ENCODE measurements around the gene GALNT7. TPM values are rescaled to one million over a fixed set of nuclear protein-coding genes. Genes with fewer than 3 reads are reported as not detected.

Gene GALNT7
- polyA plus RNA-seq, 1 of the 3 experiments (the other 2 are of a cell fraction): 14.8 TPM

DNA sequence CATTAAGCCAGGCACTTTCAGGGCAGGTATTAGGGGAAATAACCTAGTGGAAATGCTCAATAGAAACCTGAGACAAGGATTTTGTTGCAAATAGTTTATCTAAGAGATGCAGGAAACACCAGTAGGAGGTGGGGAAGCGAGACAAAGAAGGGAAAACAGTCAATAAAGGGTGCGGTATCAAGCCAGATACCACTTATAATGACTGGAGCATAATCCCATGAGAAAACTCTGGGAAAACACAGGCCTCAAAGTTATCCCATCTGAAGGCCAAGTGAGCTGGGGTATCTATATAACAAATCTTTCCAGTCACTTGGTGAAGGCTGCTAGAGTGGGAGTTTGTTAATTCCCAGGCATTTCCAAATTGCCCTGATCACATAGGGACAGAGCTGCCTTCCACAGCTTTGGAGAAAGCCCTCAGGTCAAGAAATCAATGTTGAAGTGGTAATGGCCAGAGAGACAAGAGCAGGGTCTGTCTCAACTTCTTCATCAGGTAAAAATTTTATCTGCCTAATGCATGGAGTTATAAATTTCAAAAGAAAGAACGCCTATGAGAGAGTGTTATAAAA, 175.3 kb downstream of the GALNT7 start (continued):
- TF ChIP-seq TAF1 (IDR thresholded peaks at IDR 0.05; ENCODE audit: borderline replicate concordance, low read depth, low read length) (no peak), RXRA (IDR thresholded peaks at IDR 0.05; ENCODE audit: borderline replicate concordance, low read depth) (no peak), SIN3A (IDR thresholded peaks at IDR 0.05; ENCODE audit: borderline replicate concordance, low read depth, low read length) (no peak), JUND (IDR thresholded peaks at IDR 0.05) (no peak)
- TF ChIP-seq, protein P1, sequence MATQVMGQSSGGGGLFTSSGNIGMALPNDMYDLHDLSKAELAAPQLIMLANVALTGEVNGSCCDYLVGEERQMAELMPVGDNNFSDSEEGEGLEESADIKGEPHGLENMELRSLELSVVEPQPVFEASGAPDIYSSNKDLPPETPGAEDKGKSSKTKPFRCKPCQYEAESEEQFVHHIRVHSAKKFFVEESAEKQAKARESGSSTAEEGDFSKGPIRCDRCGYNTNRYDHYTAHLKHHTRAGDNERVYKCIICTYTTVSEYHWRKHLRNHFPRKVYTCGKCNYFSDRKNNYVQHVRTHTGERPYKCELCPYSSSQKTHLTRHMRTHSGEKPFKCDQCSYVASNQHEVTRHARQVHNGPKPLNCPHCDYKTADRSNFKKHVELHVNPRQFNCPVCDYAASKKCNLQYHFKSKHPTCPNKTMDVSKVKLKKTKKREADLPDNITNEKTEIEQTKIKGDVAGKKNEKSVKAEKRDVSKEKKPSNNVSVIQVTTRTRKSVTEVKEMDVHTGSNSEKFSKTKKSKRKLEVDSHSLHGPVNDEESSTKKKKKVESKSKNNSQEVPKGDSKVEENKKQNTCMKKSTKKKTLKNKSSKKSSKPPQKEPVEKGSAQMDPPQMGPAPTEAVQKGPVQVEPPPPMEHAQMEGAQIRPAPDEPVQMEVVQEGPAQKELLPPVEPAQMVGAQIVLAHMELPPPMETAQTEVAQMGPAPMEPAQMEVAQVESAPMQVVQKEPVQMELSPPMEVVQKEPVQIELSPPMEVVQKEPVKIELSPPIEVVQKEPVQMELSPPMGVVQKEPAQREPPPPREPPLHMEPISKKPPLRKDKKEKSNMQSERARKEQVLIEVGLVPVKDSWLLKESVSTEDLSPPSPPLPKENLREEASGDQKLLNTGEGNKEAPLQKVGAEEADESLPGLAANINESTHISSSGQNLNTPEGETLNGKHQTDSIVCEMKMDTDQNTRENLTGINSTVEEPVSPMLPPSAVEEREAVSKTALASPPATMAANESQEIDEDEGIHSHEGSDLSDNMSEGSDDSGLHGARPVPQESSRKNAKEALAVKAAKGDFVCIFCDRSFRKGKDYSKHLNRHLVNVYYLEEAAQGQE (IDR thresholded peaks at IDR 0.05; ENCODE audit: low read depth, low read length): no peak

DNA sequence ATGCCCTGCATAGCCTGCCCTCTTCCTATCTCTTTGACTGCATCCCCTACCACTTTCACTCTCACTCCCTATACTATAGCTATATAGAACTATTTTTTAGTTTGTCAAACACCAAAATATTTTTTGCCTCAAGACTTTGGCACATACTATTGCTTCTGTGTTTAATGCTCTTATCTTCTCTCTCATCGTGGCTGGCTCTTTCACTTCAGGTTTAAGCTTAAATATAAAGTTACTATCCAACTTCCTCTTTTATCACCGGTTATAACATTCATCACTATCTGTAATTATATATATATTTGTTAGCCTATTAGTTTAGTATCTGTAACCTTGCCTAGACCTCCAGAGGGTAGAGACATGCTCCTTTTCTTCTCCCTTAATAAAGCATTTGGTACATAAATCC, 177.0 kb downstream of the GALNT7 start:
- H3K27me3 ChIP-seq (ENCODE audit: insufficient read depth): no peaks in the 10 kb centered on the region
- H4K20me1 ChIP-seq (ENCODE audit: insufficient read depth): no peaks in the 10 kb centered on the region
- 0 out of 2 replicates have a peak, but pooled peaks cover 4% of the 10 kb centered on the region for H3K9me3 ChIP-seq
- H3K9me2 ChIP-seq: no peaks in the 10 kb centered on the region
- H3K79me2 ChIP-seq (ENCODE audit: insufficient read depth): no peaks in the 10 kb centered on the region
- ChIA-PET CTCF (interaction anchor here (1.0 to 1.8 kb wide), 3 partner anchors 11 to 332 kb away, joined by 3 to 6 read pairs (median 3); no protein-coding TSS in a partner anchor), POLR2A (interaction anchor here (0.9 kb wide), 1 partner anchor 11 kb away, joined by 3 read pairs; the partner anchor contains the start of gene HMGB2)
- peaks cover 0 to 11% of the 10 kb centered on the region in 2 experiments; a peak in 1 of 4 replicates for H3K4me1 ChIP-seq (ENCODE audit: control insufficient read depth in 1 of 2, insufficient read depth in 2 of 2, low read depth in 1 of 2, low read length in 1 of 2)
- H3K36me3 ChIP-seq (replicated peaks in 1 of 2; ENCODE audit: control insufficient read depth in 1 of 2, insufficient read depth in 2 of 2, low read length in 1 of 2): no peaks in the 10 kb centered on the region
- H3K4me2 ChIP-seq: no peak overlapping the region
- DNase-seq: no peak
- H2AFZ ChIP-seq (ENCODE audit: low read depth): no peak overlapping the region
- no peak overlapping the region for H3K9ac ChIP-seq
- WGBS (ENCODE audit: low lambda C conversion rate): 83% methylated on average over 2 of the region's 2 CpGs
- H3K4me3 ChIP-seq (ENCODE audit: low read depth in 2 of 2, low read length in 1 of 2): no peak overlapping the region
- H3K27ac ChIP-seq (ENCODE audit: low read depth in 2 of 2, low read length in 1 of 2): no peak overlapping the region
- H3F3A ChIP-seq (replicated peaks; ENCODE audit: insufficient read depth): peaks cover 3% of the 10 kb centered on the region
- TF ChIP-seq RAD21 (IDR thresholded peaks at IDR 0.05; ENCODE audit: low read length) (no peak), TCF12 (IDR thresholded peaks at IDR 0.05) (no peak), EZH2phosphoT487 (IDR thresholded peaks at IDR 0.05; ENCODE audit: borderline replicate concordance, low read depth) (no peak), MXI1 (IDR thresholded peaks at IDR 0.05; ENCODE audit: low read depth, low read length) (no peak), FOSL2 (IDR thresholded peaks at IDR 0.05; ENCODE audit: borderline replicate concordance, low read depth) (no peak), ELF1 (IDR thresholded peaks at IDR 0.05) (no peak), RXRA (IDR thresholded peaks at IDR 0.05; ENCODE audit: borderline replicate concordance, low read depth) (no peak), NRF1 (IDR thresholded peaks at IDR 0.05; ENCODE audit: low read depth, low read length) (no peak), GATA2 (CRISPR knock-in tag; IDR thresholded peaks at IDR 0.05) (no peak), YY1 (IDR thresholded peaks at IDR 0.05; ENCODE audit: low read depth) (no peak), JUND (IDR thresholded peaks at IDR 0.05) (no peak), POLR2AphosphoS5 (IDR thresholded peaks at IDR 0.05; ENCODE audit: low read depth, low read length) (no peak), TAF1 (IDR thresholded peaks at IDR 0.05; ENCODE audit: borderline replicate concordance, low read depth, low read length) (no peak)
- TF ChIP-seq, protein P2, sequence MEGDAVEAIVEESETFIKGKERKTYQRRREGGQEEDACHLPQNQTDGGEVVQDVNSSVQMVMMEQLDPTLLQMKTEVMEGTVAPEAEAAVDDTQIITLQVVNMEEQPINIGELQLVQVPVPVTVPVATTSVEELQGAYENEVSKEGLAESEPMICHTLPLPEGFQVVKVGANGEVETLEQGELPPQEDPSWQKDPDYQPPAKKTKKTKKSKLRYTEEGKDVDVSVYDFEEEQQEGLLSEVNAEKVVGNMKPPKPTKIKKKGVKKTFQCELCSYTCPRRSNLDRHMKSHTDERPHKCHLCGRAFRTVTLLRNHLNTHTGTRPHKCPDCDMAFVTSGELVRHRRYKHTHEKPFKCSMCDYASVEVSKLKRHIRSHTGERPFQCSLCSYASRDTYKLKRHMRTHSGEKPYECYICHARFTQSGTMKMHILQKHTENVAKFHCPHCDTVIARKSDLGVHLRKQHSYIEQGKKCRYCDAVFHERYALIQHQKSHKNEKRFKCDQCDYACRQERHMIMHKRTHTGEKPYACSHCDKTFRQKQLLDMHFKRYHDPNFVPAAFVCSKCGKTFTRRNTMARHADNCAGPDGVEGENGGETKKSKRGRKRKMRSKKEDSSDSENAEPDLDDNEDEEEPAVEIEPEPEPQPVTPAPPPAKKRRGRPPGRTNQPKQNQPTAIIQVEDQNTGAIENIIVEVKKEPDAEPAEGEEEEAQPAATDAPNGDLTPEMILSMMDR (IDR thresholded peaks at IDR 0.05): no peak
- TF ChIP-seq, protein P3, sequence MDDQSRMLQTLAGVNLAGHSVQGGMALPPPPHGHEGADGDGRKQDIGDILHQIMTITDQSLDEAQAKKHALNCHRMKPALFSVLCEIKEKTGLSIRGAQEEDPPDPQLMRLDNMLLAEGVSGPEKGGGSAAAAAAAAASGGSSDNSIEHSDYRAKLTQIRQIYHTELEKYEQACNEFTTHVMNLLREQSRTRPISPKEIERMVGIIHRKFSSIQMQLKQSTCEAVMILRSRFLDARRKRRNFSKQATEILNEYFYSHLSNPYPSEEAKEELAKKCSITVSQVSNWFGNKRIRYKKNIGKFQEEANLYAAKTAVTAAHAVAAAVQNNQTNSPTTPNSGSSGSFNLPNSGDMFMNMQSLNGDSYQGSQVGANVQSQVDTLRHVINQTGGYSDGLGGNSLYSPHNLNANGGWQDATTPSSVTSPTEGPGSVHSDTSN (IDR thresholded peaks at IDR 0.05): no peak
- TF ChIP-seq, protein P4, sequence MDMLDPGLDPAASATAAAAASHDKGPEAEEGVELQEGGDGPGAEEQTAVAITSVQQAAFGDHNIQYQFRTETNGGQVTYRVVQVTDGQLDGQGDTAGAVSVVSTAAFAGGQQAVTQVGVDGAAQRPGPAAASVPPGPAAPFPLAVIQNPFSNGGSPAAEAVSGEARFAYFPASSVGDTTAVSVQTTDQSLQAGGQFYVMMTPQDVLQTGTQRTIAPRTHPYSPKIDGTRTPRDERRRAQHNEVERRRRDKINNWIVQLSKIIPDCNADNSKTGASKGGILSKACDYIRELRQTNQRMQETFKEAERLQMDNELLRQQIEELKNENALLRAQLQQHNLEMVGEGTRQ (IDR thresholded peaks at IDR 0.05; ENCODE audit: borderline replicate concordance, low read depth, low read length): no peak
- TF ChIP-seq, protein P5, sequence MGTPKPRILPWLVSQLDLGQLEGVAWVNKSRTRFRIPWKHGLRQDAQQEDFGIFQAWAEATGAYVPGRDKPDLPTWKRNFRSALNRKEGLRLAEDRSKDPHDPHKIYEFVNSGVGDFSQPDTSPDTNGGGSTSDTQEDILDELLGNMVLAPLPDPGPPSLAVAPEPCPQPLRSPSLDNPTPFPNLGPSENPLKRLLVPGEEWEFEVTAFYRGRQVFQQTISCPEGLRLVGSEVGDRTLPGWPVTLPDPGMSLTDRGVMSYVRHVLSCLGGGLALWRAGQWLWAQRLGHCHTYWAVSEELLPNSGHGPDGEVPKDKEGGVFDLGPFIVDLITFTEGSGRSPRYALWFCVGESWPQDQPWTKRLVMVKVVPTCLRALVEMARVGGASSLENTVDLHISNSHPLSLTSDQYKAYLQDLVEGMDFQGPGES (IDR thresholded peaks at IDR 0.05; ENCODE audit: low read depth, low read length): no peak
- TF ChIP-seq, protein P6, sequence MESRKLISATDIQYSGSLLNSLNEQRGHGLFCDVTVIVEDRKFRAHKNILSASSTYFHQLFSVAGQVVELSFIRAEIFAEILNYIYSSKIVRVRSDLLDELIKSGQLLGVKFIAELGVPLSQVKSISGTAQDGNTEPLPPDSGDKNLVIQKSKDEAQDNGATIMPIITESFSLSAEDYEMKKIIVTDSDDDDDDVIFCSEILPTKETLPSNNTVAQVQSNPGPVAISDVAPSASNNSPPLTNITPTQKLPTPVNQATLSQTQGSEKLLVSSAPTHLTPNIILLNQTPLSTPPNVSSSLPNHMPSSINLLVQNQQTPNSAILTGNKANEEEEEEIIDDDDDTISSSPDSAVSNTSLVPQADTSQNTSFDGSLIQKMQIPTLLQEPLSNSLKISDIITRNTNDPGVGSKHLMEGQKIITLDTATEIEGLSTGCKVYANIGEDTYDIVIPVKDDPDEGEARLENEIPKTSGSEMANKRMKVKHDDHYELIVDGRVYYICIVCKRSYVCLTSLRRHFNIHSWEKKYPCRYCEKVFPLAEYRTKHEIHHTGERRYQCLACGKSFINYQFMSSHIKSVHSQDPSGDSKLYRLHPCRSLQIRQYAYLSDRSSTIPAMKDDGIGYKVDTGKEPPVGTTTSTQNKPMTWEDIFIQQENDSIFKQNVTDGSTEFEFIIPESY (IDR thresholded peaks at IDR 0.05; ENCODE audit: borderline replicate concordance, low read depth): no peak
